Calu3 (cell line): ENCODE measurements around the gene UBQLN4. TPM values are rescaled to one million over a fixed set of nuclear protein-coding genes. Genes with fewer than 3 reads are reported as not detected.

Source experiments
- BruUV-seq: library from RNA; stranded (reverse); fragments of 400-500 nt; replicated peaks from 2 replicates; lab custom pipeline; 2021; lab: Mats Ljungman, UMichigan
- CTCF ChIA-PET: fragments of 300-600 bp; sonication (Branson Sonifier 250); formaldehyde crosslinking; loops from one replicate; lab custom pipeline; 2022; ENCODE audit warnings: antibody characterized with exemption; lab: Charles Lee
- DNase-seq: peaks from one replicate; pipeline ENCODE4 v3.0.0; 2022
- H3K27ac Mint-ChIP-seq: one replicate; pipeline ENCODE4 v1.8.0; 2022; ENCODE audit warnings: mixed read lengths; ENCODE audit not compliant: unreplicated experiment
- H3K27me3 Mint-ChIP-seq: one replicate; pipeline ENCODE4 v1.8.0; 2022; ENCODE audit warnings: mixed read lengths; ENCODE audit not compliant: unreplicated experiment
- H3K36me3 Mint-ChIP-seq: one replicate; pipeline ENCODE4 v1.8.0; 2022; ENCODE audit warnings: mild to moderate bottlenecking, moderate library complexity, mixed read lengths; ENCODE audit not compliant: insufficient read depth, unreplicated experiment
- H3K4me1 Mint-ChIP-seq: one replicate; pipeline ENCODE4 v1.8.0; 2022; ENCODE audit warnings: mild to moderate bottlenecking, low read depth, mixed read lengths; ENCODE audit not compliant: unreplicated experiment
- H3K4me3 Mint-ChIP-seq: one replicate; pipeline ENCODE4 v1.8.0; 2022; ENCODE audit warnings: mild to moderate bottlenecking, low read depth, moderate library complexity, mixed read lengths; ENCODE audit not compliant: unreplicated experiment
- H3K9me3 Mint-ChIP-seq: one replicate; pipeline ENCODE4 v1.8.0; 2022; ENCODE audit warnings: low read depth, mixed read lengths; ENCODE audit not compliant: unreplicated experiment
- CTCF ChIP-seq: fragments of 200-600 bp; IDR thresholded peaks from one replicate; pipeline ENCODE4 v1.8.0; 2022; ENCODE audit warnings: antibody characterized with exemption; ENCODE audit not compliant: unreplicated experiment
- intact Hi-C: fragments of 100-400 bp; cut with micrococcal nuclease; formaldehyde crosslinking; loops from one replicate; pipeline ENCODE4 v1.10.0; 2022; ENCODE audit not compliant: unreplicated experiment
- total RNA-seq: library from RNA; stranded (reverse); gene quantifications from 2 replicates; pipeline ENCODE4 v1.2.3, GENCODE V29; 2022

UBQLN4 gene
- total RNA-seq, 1 experiment from 2014 or later, result 77.3 TPM

GRCh38 chr1:156052862-156053767 is 483 bp downstream of the UBQLN4 start:
- Mint-ChIP-seq H3K27me3 (no peaks in the 10 kb centered on the region), H3K27ac (peak overlapping the region; percentile 75), H3K36me3 (peaks cover 70% of the 10 kb centered on the region), H3K4me3 (peak overlapping the region; percentile 99), H3K9me3 (no peaks in the 10 kb centered on the region), H3K4me1 (peaks cover 33% of the 10 kb centered on the region)
- peak; percentile 81 for DNase-seq
- peak; percentile 43 for TF ChIP-seq CTCF
- CTCF ChIA-PET, result interaction anchor here (0.6 to 2.4 kb wide), 8 partner anchors 9 to 226 kb away, joined by 3 to 10 read pairs (median 3); no protein-coding TSS in a partner anchor
- intact Hi-C loops, result no loop called here
- no TSS peak for BruUV-seq

GRCh38 chr1:156051011-156051725 is 2.4 kb downstream of the UBQLN4 start:
- CTCF ChIA-PET, result interaction anchor here (0.5 to 1.1 kb wide), 3 partner anchors 15 to 639 kb away, joined by 3 to 4 read pairs (median 3); no protein-coding TSS in a partner anchor
- no peak for TF ChIP-seq CTCF
- no peak overlapping the region for H3K27ac Mint-ChIP-seq

GRCh38 chr1:156050376-156050775 is 3.2 kb downstream of the UBQLN4 start:
- CTCF ChIA-PET, result no interaction called here
- DNase-seq, result no peak
- BruUV-seq, result no TSS peak
- no peak for TF ChIP-seq CTCF
- Mint-ChIP-seq H3K36me3 (peaks cover 69% of the 10 kb centered on the region), H3K4me3 (no peak overlapping the region), H3K27me3 (no peaks in the 10 kb centered on the region), H3K9me3 (no peaks in the 10 kb centered on the region), H3K27ac (no peak overlapping the region), H3K4me1 (peaks cover 20% of the 10 kb centered on the region)
- intact Hi-C loops, result no loop called here

More at GRCh38 chr1:156051011-156051725, 2.4 kb downstream of the UBQLN4 start:
- intact Hi-C loops, result no loop called here
- no peak for DNase-seq
- no TSS peak for BruUV-seq
- Mint-ChIP-seq H3K27me3 (no peaks in the 10 kb centered on the region), H3K4me3 (no peak overlapping the region), H3K36me3 (peaks cover 74% of the 10 kb centered on the region), H3K4me1 (peaks cover 28% of the 10 kb centered on the region), H3K9me3 (no peaks in the 10 kb centered on the region)

GRCh38 chr1:156048663-156049258 is 4.8 kb downstream of the UBQLN4 start:
- CTCF ChIA-PET, result no interaction called here
- no TSS peak for BruUV-seq
- Mint-ChIP-seq H3K36me3 (peaks cover 55% of the 10 kb centered on the region), H3K4me3 (no peak overlapping the region), H3K27me3 (no peaks in the 10 kb centered on the region), H3K4me1 (peaks cover 19% of the 10 kb centered on the region), H3K9me3 (no peaks in the 10 kb centered on the region), H3K27ac (no peak overlapping the region)
- intact Hi-C loops, result no loop called here
- TF ChIP-seq CTCF, result no peak
- DNase-seq, result no peak
